IPS-11a (cell line): ENCODE data around the gene KIAA1586.
A peak's percentile ranks its signal among the peaks of the same experiment; 100 is the strongest.
"Not testable (repeated sequence)": the region's sequence is repeated elsewhere in the genome, so short reads cannot be mapped to it uniquely, and the experiment has no call there.

Experiments used
- H3K4me3 ChIP-seq: one replicate; pipeline ENCODE4 v1.5.1; 2013; ENCODE audit warnings: low read depth, low read length, control low read depth

The KIAA1586 gene

DNA sequence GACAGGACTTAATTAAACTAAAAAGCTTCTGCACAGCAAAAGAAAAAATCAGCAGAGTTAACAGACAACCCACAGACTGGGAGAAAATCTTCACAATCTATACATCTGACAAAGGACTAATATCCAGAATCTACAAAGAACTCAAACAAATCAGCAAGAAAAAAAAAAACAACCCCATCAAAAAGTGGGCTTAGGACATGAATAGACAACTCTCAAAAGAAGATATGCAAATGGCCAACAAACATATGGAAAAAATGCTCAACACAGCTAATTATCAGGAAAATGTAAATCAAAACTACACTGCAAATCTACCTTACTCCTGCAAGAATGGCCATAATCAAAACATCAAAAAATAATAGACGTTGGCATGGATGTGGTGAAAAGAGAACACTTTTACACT, 2.4 kb upstream of the KIAA1586 start:
- H3K4me3 ChIP-seq = not testable (repeated sequence)

DNA sequence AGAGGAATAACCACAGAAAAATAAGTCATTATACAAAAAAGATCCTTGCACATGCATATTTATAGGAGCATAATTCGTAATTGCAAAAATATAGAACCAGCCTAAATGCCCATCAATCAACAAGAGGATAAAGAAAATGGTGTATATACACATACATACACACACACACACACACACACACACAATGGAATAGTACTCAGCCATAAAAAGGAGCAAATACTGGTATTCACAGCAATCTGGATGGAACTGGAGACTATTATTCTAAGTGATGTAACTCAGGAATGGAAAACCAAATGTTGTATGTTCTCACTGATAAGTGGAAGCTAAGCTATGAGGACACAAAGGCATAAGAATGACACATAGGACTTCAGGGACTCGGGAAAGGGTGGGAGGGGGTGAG, 1.9 kb upstream of the KIAA1586 start:
- no peak overlapping the region for H3K4me3 ChIP-seq

- not testable (repeated sequence) for H3K4me3 ChIP-seq
Measured at GRCh38 chr6:57047257-57047585, 728 bp downstream of the KIAA1586 start.

DNA sequence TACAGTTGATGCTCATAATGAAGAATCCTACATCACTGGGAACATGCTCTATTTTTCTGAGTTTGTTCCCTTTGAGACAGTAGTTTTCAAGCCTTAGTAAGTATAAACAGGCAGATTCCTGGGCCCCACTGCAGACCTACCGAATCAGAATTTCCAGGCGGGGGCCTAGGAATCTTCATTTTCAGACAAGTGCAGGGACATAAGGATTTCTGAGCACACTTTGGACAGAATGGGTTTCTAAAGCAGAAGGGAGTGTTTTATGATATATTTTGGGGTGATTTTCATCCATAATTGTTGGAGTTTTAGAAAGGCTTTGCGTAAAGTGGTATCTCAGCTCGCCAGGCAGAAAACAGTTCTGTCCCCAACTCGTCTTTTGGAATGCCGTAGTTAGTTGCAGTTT, 1.4 kb downstream of the KIAA1586 start:
- H3K4me3 ChIP-seq = not testable (repeated sequence)

DNA sequence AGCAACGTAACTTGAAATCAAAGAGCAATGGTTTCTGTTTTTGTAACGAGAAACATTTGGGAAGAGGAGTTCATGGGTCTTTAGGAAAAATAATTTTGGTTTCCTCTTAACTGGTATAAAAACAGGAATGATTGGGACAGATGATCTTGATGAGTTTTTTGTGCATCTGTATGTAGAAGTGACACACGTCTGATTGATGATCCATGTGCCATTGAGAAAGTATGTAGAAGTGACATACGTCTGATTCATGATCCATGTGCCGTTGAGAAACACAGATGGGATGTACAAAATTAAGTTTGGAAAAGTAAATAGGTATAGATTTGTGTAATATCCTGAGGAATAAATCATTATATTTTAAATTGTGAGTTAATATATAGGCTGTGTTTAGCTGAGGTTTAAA, 2.1 kb downstream of the KIAA1586 start:
- no peak overlapping the region for H3K4me3 ChIP-seq

DNA sequence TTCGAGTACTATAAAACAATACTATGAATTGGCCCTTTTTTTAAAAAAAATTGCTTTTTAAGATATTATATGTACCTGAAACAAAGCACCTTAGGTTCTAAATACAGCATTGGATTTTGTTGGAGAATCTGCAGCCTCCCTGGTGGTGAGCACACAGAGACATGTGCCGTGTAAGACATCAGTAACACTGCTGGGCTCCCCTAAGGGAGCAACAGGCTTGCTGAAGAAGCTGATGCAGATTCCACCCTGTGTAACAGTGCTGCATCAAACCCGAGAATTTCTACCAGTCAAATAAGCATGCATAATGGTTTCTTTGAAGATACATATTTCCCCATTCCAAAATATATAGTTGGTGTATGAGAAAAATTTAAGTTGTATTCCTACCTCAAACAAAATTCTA, 17.4 kb downstream of the KIAA1586 start:
- H3K4me3 ChIP-seq = no peak overlapping the region

DNA sequence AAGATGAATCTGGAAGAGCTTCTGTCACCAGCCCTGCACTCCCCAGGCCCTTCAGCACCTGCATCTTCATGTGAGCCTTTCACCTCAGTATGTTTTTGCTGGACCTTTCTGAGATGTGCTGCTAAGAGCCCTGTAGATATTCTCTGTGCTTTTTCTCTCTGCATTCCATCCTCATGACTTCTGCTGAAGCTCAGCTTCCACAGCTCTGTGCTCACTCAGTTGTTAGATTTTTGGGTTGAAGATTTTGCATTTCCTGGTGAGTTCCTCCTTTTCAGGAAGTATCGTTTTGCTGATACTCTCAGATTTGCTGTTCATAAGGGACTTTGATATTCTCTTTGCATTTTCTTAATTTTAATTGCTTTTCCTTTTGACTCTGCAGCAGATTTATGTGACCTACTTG, 18.3 kb downstream of the KIAA1586 start:
- no peak overlapping the region for H3K4me3 ChIP-seq

DNA sequence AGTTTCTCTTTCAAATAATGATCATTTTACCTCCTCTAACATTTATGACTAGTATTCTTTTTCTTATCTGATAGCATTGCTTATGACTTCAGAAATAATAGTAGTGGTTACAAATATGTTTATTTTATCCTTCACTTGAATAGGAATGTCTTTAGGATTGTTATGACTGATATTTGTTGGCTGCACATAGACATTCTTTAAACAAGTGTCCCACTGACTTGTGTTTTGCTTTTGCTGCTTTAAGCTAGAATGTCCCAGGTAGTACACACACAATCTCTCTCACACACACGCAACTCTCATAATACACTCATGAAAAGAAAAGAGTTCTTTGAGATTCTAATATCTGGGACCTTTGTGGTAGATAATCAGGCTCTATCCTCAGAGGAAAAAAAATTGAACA, 21.6 kb downstream of the KIAA1586 start:
- H3K4me3 ChIP-seq = no peak overlapping the region

DNA sequence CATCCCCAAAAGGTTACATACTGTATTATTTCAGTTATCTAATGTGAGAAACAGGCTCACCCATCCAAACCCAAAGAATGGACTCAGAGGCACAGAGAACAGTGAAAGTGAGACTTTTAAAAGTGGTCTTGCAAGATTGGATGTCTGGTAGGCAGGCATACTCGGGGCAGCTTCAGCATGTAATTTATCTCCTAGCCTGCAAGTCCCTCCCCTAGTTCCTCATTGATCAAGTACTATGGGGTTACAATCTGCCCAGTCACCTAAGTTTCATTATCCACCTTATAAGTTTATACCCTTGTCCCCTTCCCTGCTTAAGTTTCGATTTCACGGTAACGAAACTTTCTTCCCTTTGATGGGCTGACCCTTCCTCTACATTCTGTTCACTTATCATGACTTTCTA, 22.7 kb downstream of the KIAA1586 start:
- no peak overlapping the region for H3K4me3 ChIP-seq

DNA sequence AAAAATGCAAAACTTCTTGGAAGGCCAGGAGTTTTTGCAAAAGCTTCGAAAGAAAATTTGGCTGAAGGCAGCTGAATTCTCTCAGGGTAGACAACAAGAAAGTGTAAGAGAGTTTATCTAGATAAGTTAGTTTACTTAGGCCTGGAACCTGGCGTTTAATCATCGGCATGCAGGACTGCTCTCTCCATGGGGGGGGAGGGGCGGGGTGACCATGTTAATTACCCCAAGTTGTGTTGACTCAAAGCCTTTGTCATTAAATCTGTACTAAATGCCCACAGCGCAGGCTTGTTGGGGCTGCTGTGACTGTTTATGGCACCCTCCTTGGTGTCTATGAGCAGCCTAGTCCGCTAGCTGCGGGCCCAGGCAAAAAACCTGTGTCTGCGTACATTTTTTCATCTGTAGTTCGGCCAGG, 23.4 kb downstream of the KIAA1586 start:
- H3K4me3 ChIP-seq = no peak overlapping the region

- no peak overlapping the region for H3K4me3 ChIP-seq
Measured at GRCh38 chr6:57072108-57072507, 25.6 kb downstream of the KIAA1586 start.

GRCh38 chr6:57074383-57074782, 27.9 kb downstream of the KIAA1586 start:
- H3K4me3 ChIP-seq = no peak overlapping the region

- H3K4me3 ChIP-seq = no peak overlapping the region
Measured at GRCh38 chr6:57075092-57075491, 28.6 kb downstream of the KIAA1586 start.

- H3K4me3 ChIP-seq = no peak overlapping the region
Measured at GRCh38 chr6:57078531-57079207, 32.2 kb downstream of the KIAA1586 start.

DNA sequence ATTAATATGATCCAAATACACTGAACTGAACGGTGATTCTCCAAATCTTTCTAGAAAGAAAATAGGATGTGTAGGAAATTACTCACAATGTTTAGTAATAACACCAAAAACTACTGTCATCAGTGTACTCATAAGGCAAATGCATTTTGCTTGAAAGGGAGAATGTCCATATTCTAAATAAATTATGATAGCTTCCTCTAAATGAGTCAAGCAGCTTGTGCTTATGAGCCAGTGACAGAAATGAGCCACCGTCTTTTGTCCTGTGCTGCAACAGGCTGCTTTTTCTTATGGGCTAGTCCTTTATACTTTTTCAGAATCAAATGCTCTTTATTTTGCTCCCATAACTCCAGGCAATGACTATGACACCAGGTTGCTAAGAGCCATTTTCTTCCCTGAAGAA, 39.0 kb downstream of the KIAA1586 start:
- no peak overlapping the region for H3K4me3 ChIP-seq

DNA sequence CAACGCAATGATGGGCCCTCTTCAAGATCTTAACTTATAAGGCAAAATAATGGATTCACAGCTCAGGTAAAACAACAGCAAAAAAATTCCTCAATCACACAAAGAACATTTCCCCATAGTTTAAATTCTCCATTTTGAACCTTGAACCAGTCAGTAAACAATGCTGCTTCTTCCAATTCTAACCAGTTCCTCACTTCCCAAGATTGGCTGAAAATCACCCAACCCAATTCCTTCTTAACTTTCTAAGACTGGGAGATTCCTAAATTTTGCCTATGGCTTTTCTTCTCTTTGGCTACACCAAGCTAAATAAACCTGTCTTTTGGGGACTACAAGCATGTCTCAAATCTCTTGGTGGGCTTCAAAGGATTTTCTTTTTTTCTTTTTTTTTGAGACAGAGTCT, 40.4 kb downstream of the KIAA1586 start:
- no peak overlapping the region for H3K4me3 ChIP-seq

- H3K4me3 ChIP-seq = no peak overlapping the region
Measured at GRCh38 chr6:57087916-57088315, 41.4 kb downstream of the KIAA1586 start.

GRCh38 chr6:57089265-57089664, 42.8 kb downstream of the KIAA1586 start:
- H3K4me3 ChIP-seq = no peak overlapping the region

DNA sequence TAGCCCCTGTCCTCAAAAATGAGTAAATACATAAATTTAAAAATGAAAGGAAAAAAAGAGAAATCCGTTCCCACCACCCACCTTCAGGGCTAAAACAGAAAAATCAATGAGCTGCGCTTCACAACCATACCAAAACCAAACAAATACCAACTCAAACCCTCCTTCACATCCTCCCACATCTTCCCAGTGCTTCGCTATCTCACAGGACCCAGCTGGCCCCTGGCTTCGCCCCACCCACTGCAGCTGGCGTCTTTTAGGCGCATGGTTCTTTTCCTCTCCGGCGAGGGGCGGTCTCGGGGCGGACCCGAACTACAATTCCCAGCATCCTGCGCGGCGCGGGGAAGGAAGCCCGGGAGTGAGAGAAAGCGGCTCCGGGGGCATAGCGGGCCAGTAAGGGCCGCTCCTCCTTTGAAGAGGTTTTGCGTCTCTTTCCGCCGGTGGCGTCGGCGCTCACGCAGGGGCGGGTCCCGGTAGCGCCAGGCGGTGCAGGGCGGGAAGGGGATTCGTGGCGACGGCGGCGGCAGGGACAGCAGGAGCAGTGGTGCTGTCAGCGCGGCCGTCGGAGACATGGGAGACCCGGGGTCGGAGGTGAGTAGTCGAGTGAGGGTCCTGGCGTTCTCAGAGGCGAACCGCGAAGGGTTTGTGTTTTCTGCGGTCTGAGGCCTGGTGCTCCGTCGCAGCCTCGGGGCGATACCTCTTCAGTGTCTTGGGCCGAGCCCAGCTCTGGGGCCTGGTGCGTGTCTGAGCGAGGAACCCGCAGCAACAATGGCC, 43.4 kb downstream of the KIAA1586 start, which contains the start of gene ZNF451:
TSS of gene ZNF451 (plus strand) at position 502 of the 771 bp plus-strand sequence. CDS start at position 568, 66 bp downstream.
- H3K4me3 ChIP-seq = peak within 1 kb of the TSS; percentile 60

DNA sequence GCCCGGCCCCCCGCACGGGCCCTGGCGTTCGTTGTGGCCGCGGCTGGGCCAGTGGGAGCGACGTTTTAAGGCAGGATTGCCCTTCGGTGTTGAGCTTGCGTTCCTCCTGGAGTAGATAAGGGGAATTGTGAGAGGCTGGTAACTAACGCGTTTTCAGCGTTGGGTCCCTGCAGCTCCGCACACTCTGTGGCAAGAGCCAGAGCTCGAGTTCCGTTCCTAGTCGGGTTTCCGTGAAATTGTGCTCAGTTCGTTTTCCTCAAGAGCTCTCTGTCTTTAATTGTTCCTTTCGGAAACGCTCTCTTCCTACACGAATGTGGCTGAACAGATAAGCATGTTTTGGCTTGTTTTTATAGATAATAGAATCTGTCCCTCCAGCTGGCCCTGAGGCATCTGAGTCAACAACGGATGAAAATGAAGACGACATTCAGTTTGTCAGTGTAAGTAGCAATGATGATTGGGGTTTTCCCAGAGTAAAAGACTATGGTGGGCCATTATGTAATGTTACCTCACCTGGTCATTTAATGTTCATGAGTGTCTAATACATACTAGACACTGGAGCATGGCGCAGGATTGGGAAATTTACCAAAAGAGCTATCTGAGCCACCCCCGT, 44.1 kb downstream of the KIAA1586 start:
- not testable (repeated sequence) for H3K4me3 ChIP-seq

GRCh38 chr6:57091375-57091774, 44.9 kb downstream of the KIAA1586 start:
- not testable (repeated sequence) for H3K4me3 ChIP-seq

- H3K4me3 ChIP-seq = no peak overlapping the region
Measured at GRCh38 chr6:57094689-57095088, 48.2 kb downstream of the KIAA1586 start.
